HepG2 (cell line): ENCODE results near the gene SNX15. TPM values are rescaled to one million over a fixed set of nuclear protein-coding genes. Genes with fewer than 3 reads are reported as not detected.

Experiments used
- MZF1 ChIP-seq: sonication (generic); formaldehyde crosslinking; IDR thresholded peaks from 2 replicates; pipeline ENCODE4 v1.8.1; 2023; ENCODE audit warnings: mild to moderate bottlenecking, missing genetic modification reagents, borderline replicate concordance
- PBX3 ChIP-seq: sonication (generic); formaldehyde crosslinking; IDR thresholded peaks from 2 replicates; pipeline ENCODE4 v1.8.1; 2023; ENCODE audit warnings: missing genetic modification reagents, inconsistent platforms, borderline replicate concordance
- PCBP1 ChIP-seq: fragments of 200-400 bp; formaldehyde crosslinking; IDR thresholded peaks from 2 replicates; pipeline ENCODE4 v1.6.1; 2017; ENCODE audit warnings: mild to moderate bottlenecking, low read depth, low read length, borderline replicate concordance
- POLR2A ChIP-seq, 2 experiments: IDR thresholded peaks; 2 replicates each; pipeline ENCODE4 v1.6.1; 2011; ENCODE audit warnings: low read depth in 2 of 2, low read length in 2 of 2, mild to moderate bottlenecking in 1 of 2, moderate library complexity in 1 of 2; ENCODE audit not compliant: insufficient read depth in 1 of 2
- SRY ChIP-seq: sonication (generic); formaldehyde crosslinking; IDR thresholded peaks from 2 replicates; pipeline ENCODE4 v1.8.0; 2022; ENCODE audit warnings: mild to moderate bottlenecking, missing genetic modification reagents
- TBP ChIP-seq: sonication (generic); formaldehyde crosslinking; IDR thresholded peaks from 2 replicates; pipeline ENCODE4 v1.5.0; 2020; ENCODE audit warnings: missing genetic modification reagents
- TSC22D2 ChIP-seq: sonication (generic); formaldehyde crosslinking; IDR thresholded peaks from 2 replicates; pipeline ENCODE4 v1.5.1; 2020; ENCODE audit warnings: missing genetic modification reagents, mild to moderate bottlenecking, borderline replicate concordance
- ZNF160 ChIP-seq: sonication (generic); formaldehyde crosslinking; IDR thresholded peaks from 2 replicates; pipeline ENCODE4 v1.8.0; 2022; ENCODE audit warnings: mild to moderate bottlenecking, inconsistent platforms, missing genetic modification reagents
- ZNF710 ChIP-seq: sonication (generic); formaldehyde crosslinking; IDR thresholded peaks from 2 replicates; pipeline ENCODE4 v1.5.0; 2020; ENCODE audit warnings: mild to moderate bottlenecking, missing genetic modification reagents, borderline replicate concordance
- ZNF773 ChIP-seq: sonication (generic); formaldehyde crosslinking; IDR thresholded peaks from 2 replicates; pipeline ENCODE4 v1.4.0; 2020; ENCODE audit warnings: missing genetic modification reagents, borderline replicate concordance
- polyA plus RNA-seq, 8 experiments: library from polyadenylated mRNA; depleted of rRNA in 3 of 8; stranded (reverse) in 7 of 8; unstranded in 1 of 8; fragments of >200 nt; fragmentation: Illumina TruSeq in 4 of 8; extraction: Trizol in 4 of 8; gene quantifications; 2 replicates each; pipeline versions ENCODE4 v1.2.1 to v1.2.3, GENCODE V29; 2011 to 2016; ENCODE audit warnings: low read depth in 4 of 8, missing spikeins in 1 of 8, mixed read lengths in 1 of 8; ENCODE audit not compliant: insufficient read depth in 1 of 8
- total RNA-seq, 5 experiments: library from RNA; depleted of rRNA; stranded (reverse); fragments of >200 nt; fragmentation: Illumina TruSeq; extraction: Trizol; gene quantifications; 2 replicates each; pipeline ENCODE4 v1.2.3, GENCODE V29; 2016; ENCODE audit warnings: low read depth in 1 of 5
- TF ChIP-seq, protein P1 (sequence below): sonication (generic); formaldehyde crosslinking; IDR thresholded peaks from one replicate; pipeline ENCODE4 v1.5.1; 2020; ENCODE audit warnings: mild to moderate bottlenecking, missing genetic modification reagents; ENCODE audit errors: not compliant biosample characterization
- TF ChIP-seq, protein P2 (sequence below): sonication (generic); formaldehyde crosslinking; IDR thresholded peaks from 2 replicates; pipeline ENCODE4 v1.4.0; 2020; ENCODE audit warnings: mild to moderate bottlenecking, missing genetic modification reagents

The SNX15 gene
- total and polyA plus RNA-seq, 2 of the 13 experiments (the other 11 are each of a cell fraction or from before 2014, with no cell fraction given), result 19.1 to 22.6 TPM

GRCh38 chr11:65027213-65028067 lies at the start of gene SNX15 (continued):
- TF ChIP-seq ZNF710 (CRISPR knock-in tag) (peak; percentile 66; the same call in 1 of the 2 replicates), ZNF773 (CRISPR knock-in tag) (no peak), PBX3 (CRISPR knock-in tag) (no peak), SRY (CRISPR knock-in tag) (no peak), TSC22D2 (CRISPR knock-in tag) (0 out of 2 replicates have a peak, but pooled peaks have one; percentile 29), MZF1 (CRISPR knock-in tag) (0 out of 2 replicates have a peak, but pooled peaks have one; percentile 60), PCBP1 (no peak), TBP (CRISPR knock-in tag) (no peak), ZNF160 (peak; percentile 54; the same call in 1 of the 2 replicates), POLR2A (IDR thresholded peaks at IDR 0.05; ENCODE audit: insufficient read depth in 1 of 2, low read depth in 2 of 2, low read length in 2 of 2) (peak; percentile 62 to 75)
- TF ChIP-seq, protein P1, sequence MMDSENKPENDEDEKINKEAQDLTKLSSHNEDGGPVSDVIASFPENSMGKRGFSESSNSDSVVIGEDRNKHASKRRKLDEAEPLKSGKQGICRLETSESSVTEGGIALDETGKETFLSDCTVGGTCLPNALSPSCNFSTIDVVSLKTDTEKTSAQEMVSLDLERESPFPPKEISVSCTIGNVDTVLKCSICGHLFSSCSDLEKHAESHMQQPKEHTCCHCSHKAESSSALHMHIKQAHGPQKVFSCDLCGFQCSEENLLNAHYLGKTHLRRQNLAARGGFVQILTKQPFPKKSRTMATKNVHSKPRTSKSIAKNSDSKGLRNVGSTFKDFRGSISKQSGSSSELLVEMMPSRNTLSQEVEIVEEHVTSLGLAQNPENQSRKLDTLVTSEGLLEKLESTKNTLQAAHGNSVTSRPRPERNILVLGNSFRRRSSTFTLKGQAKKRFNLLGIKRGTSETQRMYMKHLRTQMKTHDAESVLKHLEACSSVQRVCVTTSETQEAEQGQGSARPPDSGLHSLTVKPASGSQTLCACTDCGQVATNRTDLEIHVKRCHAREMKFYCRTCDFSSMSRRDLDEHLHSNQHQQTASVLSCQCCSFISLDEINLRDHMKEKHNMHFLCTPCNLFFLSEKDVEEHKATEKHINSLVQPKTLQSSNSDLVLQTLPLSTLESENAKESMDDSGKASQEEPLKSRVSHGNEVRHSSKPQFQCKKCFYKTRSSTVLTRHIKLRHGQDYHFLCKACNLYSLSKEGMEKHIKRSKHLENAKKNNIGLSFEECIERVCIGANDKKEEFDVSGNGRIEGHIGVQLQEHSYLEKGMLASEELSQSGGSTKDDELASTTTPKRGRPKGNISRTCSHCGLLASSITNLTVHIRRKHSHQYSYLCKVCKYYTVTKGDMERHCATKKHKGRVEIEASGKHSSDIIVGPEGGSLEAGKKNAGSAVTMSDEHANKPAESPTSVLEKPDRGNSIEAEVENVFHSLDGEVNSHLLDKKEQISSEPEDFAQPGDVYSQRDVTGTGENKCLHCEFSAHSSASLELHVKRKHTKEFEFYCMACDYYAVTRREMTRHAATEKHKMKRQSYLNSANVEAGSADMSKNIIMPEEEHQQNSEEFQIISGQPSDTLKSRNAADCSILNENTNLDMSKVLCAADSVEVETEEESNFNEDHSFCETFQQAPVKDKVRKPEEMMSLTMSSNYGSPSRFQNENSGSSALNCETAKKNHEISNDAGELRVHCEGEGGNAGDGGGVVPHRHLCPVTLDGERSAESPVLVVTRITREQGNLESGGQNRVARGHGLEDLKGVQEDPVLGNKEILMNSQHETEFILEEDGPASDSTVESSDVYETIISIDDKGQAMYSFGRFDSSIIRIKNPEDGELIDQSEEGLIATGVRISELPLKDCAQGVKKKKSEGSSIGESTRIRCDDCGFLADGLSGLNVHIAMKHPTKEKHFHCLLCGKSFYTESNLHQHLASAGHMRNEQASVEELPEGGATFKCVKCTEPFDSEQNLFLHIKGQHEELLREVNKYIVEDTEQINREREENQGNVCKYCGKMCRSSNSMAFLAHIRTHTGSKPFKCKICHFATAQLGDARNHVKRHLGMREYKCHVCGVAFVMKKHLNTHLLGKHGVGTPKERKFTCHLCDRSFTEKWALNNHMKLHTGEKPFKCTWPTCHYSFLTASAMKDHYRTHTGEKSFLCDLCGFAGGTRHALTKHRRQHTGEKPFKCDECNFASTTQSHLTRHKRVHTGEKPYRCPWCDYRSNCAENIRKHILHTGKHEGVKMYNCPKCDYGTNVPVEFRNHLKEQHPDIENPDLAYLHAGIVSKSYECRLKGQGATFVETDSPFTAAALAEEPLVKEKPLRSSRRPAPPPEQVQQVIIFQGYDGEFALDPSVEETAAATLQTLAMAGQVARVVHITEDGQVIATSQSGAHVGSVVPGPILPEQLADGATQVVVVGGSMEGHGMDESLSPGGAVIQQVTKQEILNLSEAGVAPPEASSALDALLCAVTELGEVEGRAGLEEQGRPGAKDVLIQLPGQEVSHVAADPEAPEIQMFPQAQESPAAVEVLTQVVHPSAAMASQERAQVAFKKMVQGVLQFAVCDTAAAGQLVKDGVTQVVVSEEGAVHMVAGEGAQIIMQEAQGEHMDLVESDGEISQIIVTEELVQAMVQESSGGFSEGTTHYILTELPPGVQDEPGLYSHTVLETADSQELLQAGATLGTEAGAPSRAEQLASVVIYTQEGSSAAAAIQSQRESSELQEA, result peak; percentile 51
- TF ChIP-seq, protein P2, sequence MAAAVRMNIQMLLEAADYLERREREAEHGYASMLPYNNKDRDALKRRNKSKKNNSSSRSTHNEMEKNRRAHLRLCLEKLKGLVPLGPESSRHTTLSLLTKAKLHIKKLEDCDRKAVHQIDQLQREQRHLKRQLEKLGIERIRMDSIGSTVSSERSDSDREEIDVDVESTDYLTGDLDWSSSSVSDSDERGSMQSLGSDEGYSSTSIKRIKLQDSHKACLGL (CRISPR knock-in tag), result peak; percentile 66; the same call in 1 of the 2 replicates
